Measurements from ENCODE around the gene GFRA1.

GFRA1 gene

DNA sequence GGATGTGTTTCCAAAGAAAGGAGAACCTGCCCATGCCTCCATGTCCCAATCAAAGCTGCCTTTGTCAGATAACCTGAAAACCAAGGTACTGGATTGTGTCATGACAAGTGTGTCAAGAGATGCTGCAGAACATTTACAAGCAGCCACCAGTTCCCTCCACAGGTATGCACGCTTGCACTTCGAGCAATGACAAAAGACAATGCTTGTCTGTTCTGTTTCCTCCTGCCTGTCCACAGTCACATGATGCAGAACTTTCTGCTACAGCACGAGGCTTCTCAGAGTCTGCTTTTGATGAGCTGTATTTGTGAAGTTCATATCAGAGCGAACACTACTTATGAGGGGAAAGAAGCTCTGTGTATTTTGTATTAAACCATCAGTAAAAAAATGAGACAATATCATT is 209.9 kb downstream of the GFRA1 start:
- no peak overlapping the region for H3K4me3 ChIP-seq (ENCODE audit: low read depth, low read length)
- no peak overlapping the region for H3K27ac ChIP-seq (ENCODE audit: extremely low read depth, low read depth, low read length)
- no peaks in the 10 kb centered on the region for H3K9me3 ChIP-seq (ENCODE audit: control insufficient read depth, insufficient read depth, low read depth, low read length)
- ChIA-PET POLR2A (no interaction called here), CTCF (no interaction called here)
- H3K4me1 ChIP-seq (ENCODE audit: control insufficient read depth, insufficient read depth, low read length): no peaks in the 10 kb centered on the region
- no peaks in the 10 kb centered on the region for H3K36me3 ChIP-seq (ENCODE audit: control insufficient read depth in 2 of 2, insufficient read depth in 1 of 2, low read length in 2 of 2)
- TF ChIP-seq, protein P1, sequence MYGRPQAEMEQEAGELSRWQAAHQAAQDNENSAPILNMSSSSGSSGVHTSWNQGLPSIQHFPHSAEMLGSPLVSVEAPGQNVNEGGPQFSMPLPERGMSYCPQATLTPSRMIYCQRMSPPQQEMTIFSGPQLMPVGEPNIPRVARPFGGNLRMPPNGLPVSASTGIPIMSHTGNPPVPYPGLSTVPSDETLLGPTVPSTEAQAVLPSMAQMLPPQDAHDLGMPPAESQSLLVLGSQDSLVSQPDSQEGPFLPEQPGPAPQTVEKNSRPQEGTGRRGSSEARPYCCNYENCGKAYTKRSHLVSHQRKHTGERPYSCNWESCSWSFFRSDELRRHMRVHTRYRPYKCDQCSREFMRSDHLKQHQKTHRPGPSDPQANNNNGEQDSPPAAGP (tag by site-specific recombination; IDR thresholded peaks at IDR 0.05): no peak
- TF ChIP-seq ZNF214 (tag by site-specific recombination; IDR thresholded peaks at IDR 0.05; ENCODE audit: borderline replicate concordance): no peak
- no peak for TF ChIP-seq ZNF701 (tag by site-specific recombination; IDR thresholded peaks at IDR 0.05)
- TF ChIP-seq BCL11A (tag by site-specific recombination; IDR thresholded peaks at IDR 0.05; ENCODE audit: low read depth): no peak
- TF ChIP-seq ZNF664 (tag by site-specific recombination; IDR thresholded peaks at IDR 0.05): no peak
- no peak for TF ChIP-seq ZNF530 (tag by site-specific recombination; IDR thresholded peaks at IDR 0.05; ENCODE audit: low read depth)
- no peak for TF ChIP-seq ZNF473 (tag by site-specific recombination; IDR thresholded peaks at IDR 0.05)
- TF ChIP-seq YY2 (tag by site-specific recombination; IDR thresholded peaks at IDR 0.05): no peak
- TF ChIP-seq ZNF302 (tag by site-specific recombination; IDR thresholded peaks at IDR 0.05; ENCODE audit: low read depth): no peak
- no peak for TF ChIP-seq ZNF501 (tag by site-specific recombination; IDR thresholded peaks at IDR 0.05)
- no peak for TF ChIP-seq ZNF610 (tag by site-specific recombination; IDR thresholded peaks at IDR 0.05; ENCODE audit: borderline replicate concordance)
- TF ChIP-seq ZNF366 (tag by site-specific recombination; conservative IDR thresholded peaks at IDR 0.05): no peak

DNA sequence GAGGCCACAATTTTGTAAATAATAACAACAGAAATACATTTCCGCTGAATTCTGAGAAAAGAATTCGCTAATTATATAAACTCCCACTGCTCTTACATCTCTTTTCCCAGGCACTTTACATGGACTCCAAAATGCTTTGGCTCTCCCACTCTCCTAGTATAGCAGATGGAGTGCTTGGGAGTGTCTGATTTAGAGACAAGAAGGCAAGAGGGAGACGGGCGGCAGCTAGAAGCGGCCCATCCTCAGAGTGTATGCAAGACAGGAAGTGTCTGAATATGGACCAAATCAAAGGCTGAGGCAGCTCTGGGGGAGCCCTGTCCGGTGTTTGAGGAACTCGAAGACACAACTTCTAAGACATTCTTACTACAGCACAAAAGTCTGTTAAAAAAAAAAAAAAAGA is 212.1 kb downstream of the GFRA1 start:
- Histone ChIP-seq H3K27ac (ENCODE audit: extremely low read depth, low read depth, low read length) (no peak overlapping the region), H3K36me3 (ENCODE audit: control insufficient read depth in 2 of 2, insufficient read depth in 1 of 2, low read length in 2 of 2) (no peaks in the 10 kb centered on the region), H3K9me3 (ENCODE audit: control insufficient read depth, insufficient read depth, low read depth, low read length) (no peaks in the 10 kb centered on the region), H3K4me3 (ENCODE audit: low read depth, low read length) (no peak overlapping the region), H3K4me1 (ENCODE audit: control insufficient read depth, insufficient read depth, low read length) (no peaks in the 10 kb centered on the region)
- TF ChIP-seq, protein P2, sequence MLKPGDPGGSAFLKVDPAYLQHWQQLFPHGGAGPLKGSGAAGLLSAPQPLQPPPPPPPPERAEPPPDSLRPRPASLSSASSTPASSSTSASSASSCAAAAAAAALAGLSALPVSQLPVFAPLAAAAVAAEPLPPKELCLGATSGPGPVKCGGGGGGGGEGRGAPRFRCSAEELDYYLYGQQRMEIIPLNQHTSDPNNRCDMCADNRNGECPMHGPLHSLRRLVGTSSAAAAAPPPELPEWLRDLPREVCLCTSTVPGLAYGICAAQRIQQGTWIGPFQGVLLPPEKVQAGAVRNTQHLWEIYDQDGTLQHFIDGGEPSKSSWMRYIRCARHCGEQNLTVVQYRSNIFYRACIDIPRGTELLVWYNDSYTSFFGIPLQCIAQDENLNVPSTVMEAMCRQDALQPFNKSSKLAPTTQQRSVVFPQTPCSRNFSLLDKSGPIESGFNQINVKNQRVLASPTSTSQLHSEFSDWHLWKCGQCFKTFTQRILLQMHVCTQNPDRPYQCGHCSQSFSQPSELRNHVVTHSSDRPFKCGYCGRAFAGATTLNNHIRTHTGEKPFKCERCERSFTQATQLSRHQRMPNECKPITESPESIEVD (tag by site-specific recombination; IDR thresholded peaks at IDR 0.05): no peak
- no peak for TF ChIP-seq ZNF560 (tag by site-specific recombination; IDR thresholded peaks at IDR 0.05; ENCODE audit: borderline replicate concordance)
- TF ChIP-seq ZSCAN23 (tag by site-specific recombination; IDR thresholded peaks at IDR 0.05): no peak
- TF ChIP-seq ZNF302 (tag by site-specific recombination; IDR thresholded peaks at IDR 0.05; ENCODE audit: low read depth): no peak
- TF ChIP-seq YY2 (tag by site-specific recombination; IDR thresholded peaks at IDR 0.05): no peak
- TF ChIP-seq BCL11A (tag by site-specific recombination; IDR thresholded peaks at IDR 0.05; ENCODE audit: low read depth): no peak
- no peak for TF ChIP-seq GLI2 (tag by site-specific recombination; IDR thresholded peaks at IDR 0.05; ENCODE audit: borderline replicate concordance, low read depth)
- no peak for TF ChIP-seq ZNF223 (tag by site-specific recombination; IDR thresholded peaks at IDR 0.05)
- TF ChIP-seq ZNF473 (tag by site-specific recombination; IDR thresholded peaks at IDR 0.05): no peak
- TF ChIP-seq ZSCAN16 (tag by site-specific recombination; IDR thresholded peaks at IDR 0.05): no peak
- TF ChIP-seq, protein P1 (tag by site-specific recombination; IDR thresholded peaks at IDR 0.05): no peak
- TF ChIP-seq ZNF548 (tag by site-specific recombination; IDR thresholded peaks at IDR 0.05): no peak
- no peak for TF ChIP-seq SP2 (tag by site-specific recombination; IDR thresholded peaks at IDR 0.05)
- no peak for TF ChIP-seq ZNF654 (tag by site-specific recombination; IDR thresholded peaks at IDR 0.05; ENCODE audit: low read depth)
- ChIA-PET CTCF (interaction anchor here (1.0 kb wide), 1 partner anchor 260 kb away, joined by 5 read pairs; no protein-coding TSS in a partner anchor), POLR2A (no interaction called here)

All from HEK293 (cell line).